GM18861 (cell line): ENCODE results near the gene POLR1E.

Experiments
- ATAC-seq: cut with Tn5 transposase; IDR thresholded peaks from one replicate; pipeline ENCODE4 v1.9.1; 2021; ENCODE audit not compliant: unreplicated experiment

Gene POLR1E, protein sequence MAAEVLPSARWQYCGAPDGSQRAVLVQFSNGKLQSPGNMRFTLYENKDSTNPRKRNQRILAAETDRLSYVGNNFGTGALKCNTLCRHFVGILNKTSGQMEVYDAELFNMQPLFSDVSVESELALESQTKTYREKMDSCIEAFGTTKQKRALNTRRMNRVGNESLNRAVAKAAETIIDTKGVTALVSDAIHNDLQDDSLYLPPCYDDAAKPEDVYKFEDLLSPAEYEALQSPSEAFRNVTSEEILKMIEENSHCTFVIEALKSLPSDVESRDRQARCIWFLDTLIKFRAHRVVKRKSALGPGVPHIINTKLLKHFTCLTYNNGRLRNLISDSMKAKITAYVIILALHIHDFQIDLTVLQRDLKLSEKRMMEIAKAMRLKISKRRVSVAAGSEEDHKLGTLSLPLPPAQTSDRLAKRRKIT

DNA sequence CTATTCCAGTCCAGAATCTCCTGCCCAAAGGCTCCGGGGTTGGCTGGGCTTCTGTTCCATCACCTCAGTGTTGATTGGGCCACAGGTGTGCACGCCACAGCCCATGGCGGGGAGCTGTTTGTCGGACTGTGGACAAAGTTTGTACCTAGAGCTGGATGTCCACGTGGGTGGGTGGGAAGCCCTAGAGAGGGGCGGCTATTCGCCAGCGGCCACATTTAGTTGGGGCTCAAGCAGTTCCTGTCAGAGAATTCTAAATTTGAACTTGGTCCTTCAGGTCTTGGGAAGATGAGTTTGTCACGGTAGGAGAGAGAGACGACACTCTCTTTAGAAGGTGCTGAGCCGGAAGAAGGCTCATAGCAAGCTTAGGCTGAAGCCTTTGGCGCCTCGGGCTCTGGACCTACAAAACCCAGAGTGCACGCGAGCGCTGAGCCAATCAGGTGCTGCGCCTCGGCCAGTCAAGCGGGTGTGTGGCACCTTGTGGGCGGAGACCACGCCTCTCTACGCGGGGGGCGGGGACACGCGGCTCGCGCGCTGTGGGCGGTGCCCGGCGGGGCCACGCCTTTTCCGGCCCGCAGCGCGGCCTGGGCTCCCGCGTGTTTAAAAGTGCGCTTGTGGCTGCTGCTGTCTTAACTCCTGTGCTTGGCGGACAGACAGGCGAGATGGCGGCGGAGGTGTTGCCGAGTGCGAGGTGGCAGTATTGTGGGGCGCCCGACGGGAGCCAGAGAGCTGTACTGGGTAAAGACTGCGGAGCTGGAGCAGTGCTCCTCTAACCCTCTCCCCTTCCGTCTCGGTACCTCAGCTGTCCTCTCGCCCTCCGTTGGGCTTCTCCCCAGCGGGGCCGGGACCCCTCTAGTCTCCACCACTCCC lies at the start of gene POLR1E:
POLR1E (plus strand) TSS at position 560 of the 867 bp plus-strand sequence; CDS start at position 660, 100 bp downstream.
- ATAC-seq: peak; percentile 89

DNA sequence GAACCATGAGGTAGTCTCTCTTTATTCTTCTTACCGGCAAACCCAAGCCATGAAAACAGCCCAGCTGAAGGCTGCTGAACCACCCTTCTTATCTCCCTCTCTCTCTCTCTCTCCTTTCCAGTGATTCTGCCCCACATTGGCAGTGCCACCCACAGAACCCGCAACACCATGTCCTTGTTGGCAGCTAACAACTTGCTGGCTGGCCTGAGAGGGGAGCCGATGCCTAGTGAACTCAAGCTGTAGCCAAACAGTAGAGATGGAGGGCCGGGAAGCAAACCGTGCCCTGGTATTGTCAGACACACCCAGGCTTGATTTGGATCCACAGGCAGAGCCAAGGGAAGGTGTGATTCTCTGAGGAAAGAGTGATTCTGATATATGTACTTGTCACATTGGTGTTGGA lies 49.2 kb upstream of the POLR1E start:
- ATAC-seq: no peak

DNA sequence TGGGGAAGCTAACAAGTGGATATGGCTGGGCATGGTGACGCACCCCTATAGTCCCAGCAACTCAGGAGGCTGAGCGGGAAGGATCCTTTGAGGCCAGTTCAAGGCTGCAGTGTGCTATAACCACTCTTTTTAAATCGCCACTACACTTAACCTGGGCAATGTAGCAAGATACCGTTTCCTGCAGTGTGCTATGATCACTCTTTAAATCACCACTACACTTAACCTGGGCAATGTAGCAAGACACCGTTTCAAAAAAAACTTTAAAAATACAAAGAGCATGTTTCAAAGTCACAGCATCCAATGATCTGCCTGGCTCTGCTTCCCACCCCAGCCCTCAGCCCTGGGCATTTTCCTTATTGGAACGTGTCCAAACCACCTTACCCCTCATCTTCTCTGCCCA lies 48.7 kb upstream of the POLR1E start:
- ATAC-seq: no peak

DNA sequence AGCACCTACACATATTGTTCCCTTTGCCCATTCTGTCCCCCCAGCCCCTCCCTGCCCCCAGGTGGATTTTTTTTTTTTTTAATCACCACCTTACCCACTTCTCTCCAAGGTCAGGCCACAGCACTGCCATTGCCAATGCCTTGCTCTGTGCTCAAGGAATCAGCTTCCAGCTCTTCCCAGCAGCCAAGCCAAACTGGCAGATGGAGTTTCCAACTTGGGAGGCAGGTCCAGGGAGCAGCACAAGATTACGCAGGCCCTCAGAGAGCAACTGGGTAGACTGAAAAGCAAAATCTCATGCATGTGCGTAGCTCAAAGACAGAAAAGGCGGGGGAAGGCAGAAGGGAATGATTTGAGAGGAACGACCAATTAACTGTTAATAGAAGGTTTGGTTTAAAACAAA lies 48.1 kb upstream of the POLR1E start:
- ATAC-seq: no peak

DNA sequence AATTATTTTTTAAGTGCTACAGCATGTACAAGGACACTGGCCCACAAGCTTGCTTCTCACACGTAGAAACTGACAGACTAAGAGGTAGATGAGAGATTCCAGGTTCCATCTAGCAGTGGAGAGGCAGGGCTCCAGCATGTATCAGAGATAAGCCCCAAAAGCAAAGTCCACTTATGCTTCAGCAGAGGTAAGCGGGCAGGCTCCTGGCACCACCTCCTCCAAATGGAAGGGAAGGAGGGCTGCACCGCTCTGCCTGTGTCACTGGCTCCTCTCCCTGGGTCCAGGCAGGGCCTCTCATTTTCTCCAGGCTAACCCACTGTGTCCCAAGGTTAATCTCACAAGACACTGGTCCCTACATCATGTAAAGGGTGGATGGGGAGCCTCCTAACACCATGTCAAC lies 47.4 kb upstream of the POLR1E start:
- no peak for ATAC-seq

DNA sequence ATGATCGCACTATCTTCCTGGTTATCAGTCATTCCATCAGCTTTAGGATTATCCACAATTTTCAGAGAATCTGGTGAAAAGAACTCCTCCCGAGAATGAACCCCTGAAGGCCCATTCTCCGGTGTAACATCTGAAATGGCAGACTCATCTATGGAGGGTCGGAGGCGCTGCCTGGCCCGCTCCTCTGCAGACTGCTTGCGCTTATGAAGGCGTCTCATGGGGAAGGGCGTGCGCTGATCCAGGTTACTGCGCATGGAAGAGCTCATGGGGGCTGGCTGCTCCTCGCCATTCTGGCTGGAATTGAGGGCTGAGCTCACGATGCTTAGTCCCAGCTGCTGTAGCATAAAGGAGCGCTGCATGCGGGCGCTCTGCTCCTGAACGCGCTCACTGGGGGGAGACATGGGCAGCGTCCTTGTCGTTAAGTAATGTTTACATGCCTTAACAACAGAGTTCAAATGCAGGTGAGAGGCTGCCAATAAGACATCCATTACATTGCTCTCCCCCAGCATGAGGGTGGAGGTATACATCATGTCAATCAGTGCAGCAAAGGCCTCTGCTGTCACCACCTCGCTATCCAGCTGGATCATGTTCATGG lies 43.9 kb upstream of the POLR1E start:
- ATAC-seq: no peak

DNA sequence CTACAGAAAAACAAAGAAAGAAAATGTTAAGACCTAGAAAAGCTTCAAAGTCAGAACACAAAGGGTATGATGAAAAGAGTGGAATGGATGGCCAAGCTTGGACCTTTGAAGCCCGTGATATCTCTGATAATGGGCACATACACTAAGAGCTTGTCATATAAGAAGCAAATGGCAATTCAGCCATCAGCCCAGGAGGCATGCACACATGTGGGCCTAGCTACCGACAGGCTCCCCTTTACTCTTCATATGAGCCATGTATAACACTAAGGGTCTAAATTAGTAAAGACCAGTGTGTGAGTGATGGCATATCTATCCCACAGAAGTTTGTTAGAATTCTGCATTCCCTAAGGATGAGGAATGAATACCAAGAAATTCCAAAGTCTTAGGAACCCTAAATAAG lies 43.2 kb upstream of the POLR1E start:
- ATAC-seq: no peak

DNA sequence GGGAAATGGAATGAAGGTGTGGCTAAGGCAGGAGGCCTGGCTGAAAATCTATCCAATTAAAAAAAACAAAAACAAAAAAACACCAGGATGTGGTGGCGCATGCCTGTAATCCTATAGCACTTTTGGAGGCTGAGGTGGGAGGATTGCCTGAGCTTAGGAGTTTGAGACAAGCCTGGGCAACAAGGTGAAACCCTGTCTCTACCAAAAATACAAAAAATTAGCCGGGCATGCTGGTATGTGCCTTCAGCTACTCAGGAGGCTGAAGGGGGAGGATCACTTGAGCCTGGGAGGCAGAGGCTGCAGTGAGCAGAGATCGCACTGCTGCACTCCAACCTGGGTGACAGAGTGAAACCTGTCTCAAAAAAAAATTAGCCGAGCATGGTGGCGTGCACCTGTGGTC lies 42.2 kb upstream of the POLR1E start:
- no peak for ATAC-seq

DNA sequence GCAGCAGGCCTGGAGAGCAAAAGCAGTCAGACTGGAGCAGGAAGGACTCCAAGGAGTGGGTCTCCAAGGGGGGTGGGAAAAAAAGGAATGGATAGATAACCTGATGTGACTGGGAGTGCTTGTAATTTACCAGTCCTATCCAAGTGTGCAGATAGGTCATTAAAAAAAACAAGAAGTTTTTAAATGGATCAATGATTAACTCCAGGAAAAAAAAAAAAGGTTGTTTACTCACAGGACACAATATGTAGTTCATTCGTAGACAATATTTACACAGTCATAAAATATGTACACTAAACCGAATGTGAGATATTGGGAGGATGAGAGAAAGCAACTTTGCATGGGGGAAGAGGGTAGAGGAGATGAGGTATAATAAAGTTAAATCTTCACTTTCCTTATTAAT lies 40.9 kb upstream of the POLR1E start:
- ATAC-seq: no peak

DNA sequence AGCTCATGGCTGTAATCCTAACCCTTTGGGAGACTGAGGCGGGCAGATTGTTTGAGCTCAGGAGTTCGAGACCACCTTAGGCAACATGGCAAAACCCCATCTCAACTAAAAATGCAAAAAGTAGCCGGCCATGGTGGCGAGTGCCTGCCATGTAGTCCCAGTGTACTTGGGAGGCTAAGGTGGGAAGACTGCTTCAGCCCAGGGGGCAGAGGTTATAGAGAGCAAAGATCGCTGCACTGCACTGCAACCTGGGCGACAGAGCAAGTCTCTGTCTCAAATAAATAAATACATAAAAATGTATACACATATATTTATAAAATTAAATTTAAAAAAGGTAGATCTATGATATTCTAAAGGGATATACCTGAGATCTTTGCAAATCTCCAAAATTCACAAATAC lies 39.9 kb upstream of the POLR1E start:
- no peak for ATAC-seq

DNA sequence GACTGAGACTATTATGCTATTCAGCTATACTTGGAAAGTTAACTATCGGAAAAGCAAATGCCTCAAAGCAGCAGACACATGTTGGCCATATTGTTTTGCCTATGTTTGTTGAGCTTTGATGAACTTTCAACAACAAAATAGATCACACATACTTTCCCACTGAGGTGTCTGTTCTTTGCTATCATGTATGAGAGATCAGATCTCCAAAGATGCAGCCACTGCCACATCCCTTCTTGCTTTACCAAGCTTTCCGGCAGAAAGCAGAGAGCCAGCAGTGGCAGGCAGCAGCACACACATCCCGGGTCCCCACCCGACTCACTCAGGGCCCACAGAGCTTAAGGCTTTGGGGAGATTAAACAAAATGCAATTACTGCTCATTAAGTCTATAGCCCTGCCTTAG lies 39.3 kb upstream of the POLR1E start:
- no peak for ATAC-seq

DNA sequence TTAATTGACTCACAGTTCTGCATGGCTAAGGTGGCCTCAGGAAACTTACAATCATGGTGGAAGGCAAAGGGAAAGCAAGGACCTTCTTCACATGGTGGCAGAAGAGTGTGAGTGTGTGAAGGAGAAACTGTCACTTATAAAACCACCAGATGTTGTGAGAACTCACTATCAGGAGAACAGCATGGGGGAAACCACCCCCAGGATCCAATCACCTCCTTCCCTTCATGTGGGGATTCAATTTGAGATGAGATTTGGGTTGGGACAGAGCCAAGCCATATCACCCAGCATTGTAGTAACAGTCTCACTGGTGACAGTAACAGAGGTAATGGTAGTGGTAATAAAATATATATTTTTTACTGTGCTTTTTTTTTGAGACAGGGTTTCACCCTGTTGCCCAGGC lies 38.6 kb upstream of the POLR1E start:
- no peak for ATAC-seq

DNA sequence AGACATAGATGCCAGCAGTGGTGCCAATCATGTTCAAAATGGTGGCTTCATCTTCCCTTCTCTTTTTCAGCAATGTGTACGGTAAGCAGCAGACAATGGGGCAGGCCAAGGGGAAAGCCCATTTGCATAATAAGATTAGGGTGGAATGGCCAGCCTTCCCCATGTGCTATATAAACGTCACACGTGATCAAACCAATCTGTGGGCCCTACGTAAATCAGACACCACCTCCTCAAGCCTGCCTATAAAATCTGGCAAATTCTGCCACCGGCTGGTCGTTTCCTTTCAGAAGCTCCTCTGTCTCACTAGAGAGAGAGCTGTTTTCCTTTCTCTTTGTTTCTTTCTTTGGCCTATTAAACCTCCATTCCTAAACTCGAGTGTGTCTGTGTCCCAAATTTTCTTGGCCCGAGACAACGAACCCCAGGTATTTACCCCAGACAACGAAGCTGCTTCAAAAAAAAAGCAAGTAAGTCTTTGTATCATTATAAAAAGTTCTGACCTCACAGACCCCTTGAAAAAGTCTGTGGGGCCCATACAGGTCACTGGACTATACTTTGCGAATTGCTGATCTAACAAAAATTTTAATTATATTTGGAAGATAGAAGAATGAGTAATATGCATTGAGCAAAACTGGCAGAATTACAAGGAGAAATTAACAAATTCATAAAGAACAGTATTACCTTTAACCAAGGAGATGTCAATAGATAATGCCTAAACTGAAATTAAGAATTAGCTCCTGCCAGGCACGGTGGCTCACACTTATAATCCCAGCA lies 35.7 kb upstream of the POLR1E start:
- ATAC-seq: no peak

DNA sequence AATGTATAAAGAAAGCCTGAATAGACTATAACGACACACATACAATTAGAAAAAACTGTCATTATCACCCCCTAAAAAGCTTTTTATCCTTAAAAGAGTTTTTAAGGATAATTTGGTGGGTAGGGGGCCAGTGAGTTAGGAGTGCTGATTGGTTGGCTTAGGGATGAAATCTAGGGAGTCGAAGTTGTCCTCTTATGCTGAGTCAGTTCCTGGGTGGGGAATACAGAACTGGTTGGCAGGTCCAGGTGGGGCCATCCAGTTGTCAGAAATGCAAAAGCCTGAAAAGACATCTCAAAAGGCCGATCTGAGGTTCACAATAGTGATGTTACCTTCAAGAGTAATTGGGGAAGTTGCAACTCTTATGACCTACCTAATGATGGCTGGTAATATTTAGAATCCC lies 34.1 kb upstream of the POLR1E start:
- no peak for ATAC-seq

DNA sequence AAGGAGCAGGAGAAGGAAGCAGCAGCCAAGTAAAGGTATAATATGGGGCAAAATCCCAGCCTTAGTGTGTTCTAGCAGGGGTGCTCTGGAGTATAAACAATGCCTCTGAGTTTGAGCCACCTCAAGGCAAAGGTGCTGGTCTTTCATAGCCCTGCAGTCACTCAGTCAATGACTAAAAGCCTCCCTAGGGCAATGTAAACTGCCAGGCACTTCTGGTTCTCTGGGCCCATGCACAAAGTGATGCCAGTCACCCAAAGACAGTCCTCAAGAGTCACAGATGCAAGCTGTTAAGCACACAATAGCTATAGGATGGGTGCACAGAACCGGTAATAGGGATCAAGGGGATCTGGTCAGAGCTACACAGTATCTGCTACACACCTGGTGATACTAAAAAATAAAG lies 33.1 kb upstream of the POLR1E start:
- no peak for ATAC-seq

DNA sequence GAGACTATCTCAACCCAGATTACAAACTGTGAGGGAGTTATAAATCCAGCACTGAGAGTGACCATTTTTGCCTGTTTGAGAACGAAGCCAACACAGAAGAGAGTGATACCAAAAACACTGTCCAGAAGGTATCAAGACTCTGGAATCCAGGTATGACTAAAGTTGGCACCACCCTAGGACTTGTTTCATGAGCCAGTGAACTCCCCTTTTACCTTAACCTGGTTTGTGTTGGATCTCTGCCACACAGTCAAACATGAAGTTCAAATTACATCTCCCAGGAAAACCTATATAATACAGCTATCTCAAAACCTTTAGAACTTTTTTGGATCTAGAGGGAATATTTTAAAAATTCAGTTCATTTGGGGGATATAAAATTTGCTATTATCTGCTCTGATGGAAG lies 31.9 kb upstream of the POLR1E start:
- no peak for ATAC-seq

DNA sequence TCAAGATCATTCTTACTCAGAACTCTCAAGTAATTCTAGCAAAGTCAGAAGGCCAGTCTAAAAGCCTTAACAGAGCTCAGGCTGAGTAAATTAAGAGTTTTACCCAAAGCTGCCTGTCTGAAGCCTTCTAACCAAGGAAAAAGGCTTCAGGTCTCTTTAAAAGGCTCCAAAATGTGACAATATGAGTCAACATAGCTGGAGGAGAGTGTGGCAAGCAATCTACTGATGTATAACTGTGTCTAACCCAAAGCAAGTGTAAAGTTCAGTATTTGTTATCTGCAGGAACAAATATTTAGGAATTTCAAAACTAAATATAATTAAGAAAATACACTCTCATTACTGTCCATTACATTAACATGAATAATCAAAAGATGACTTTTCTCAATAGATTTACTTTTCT lies 31.5 kb upstream of the POLR1E start:
- no peak for ATAC-seq

DNA sequence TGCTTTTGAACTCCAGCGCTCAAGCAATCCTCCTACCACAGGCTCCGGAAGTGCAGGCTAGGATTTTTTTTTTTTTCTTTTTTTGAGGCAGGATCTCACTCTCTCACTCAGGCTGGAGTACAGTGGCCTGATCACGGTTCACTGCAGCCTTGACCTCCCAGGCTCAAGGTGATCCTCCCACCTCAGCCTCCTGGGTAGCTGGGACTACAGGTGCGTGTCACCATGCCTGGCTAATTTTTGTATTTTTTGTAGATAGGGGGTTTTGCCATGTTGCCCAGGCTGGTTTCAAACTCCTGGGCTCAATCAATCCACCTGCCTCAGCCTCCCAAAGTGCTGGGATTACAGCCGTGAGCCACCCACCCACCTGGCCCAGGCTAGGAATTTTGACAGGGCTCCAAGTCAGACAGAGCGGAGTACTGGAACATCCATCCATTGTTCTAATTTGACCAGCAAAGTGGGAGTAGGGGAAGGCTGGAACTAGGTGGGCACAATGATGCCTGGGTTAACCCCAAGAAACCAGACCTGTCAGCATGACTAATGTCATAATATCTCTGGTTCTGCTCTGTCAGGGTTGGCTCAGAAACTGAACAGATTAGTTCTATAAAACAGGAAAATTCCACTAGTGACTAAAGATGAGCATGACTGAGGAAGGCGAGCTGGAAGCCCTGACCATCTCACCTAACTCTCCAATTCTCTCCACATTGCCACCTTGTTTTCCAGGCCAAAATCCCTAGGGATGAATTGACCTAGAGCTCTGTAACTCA lies 29.7 kb upstream of the POLR1E start:
- no peak for ATAC-seq

DNA sequence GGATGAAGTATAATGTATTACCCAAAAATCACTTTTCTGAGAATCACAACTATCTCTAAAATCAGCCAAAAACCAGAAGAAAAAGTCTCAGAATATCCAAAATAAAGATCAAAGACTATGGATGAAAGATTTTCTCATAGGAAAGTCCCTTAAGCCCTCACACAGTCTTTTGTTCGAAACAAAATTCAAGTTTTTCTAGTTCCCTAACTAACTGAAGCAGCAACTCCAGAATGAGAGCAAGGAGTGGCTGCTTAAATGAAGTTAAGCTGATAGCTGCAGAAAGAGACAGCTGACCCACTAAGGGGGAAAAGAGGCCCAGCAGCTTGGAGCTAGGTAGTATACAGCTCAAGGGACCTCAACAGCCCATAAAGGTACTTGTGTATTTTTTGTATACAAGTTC lies 28.9 kb upstream of the POLR1E start:
- no peak for ATAC-seq

DNA sequence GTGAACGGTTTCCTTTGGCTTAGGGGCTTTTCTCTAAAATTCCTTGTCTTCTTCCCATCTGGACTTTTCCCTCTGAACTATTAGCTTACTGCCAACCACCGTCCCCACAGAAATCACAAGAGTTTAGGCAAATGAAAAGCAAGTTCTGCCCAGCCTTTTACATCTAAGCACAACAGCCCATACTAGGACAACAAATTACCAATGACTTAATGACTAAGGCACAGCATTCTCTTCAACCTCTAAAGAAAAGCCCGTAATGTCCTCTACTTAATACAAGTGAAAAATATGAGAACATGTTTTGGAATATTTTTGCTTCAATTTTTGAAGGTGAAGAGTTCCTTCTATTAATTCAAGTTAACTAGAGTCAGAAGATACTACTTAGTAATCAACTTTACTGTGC lies 21.7 kb upstream of the POLR1E start:
- ATAC-seq: no peak
